Right lobe of liver (tissue), 6 donors: ENCODE measurements around the gene RUSC2. TPM values are rescaled to one million over a fixed set of nuclear protein-coding genes. Genes with fewer than 3 reads are reported as not detected.
A peak's percentile ranks its signal among the peaks of the same experiment; 100 is the strongest.
"Not testable (repeated sequence)": the region's sequence is repeated elsewhere in the genome, so short reads cannot be mapped to it uniquely, and the experiment has no call there.

ENCODE experiments used
- ATAC-seq, 4 donors: fragments of 200-7000 bp; cut with Tn5 transposase; one replicate each; pipeline ENCODE4 v1.9.1; 2020; ENCODE audit warnings: mild to moderate bottlenecking in 4 of 4, moderate library complexity in 4 of 4
- DNase-seq, 3 donors: peaks; one replicate each; pipeline ENCODE4 v3.0.0-alpha.2; 2020
- H3K27ac ChIP-seq, 3 donors: fragments of 200-600 bp; one replicate each; pipeline ENCODE4 v1.8.0; 2022
- H3K27me3 ChIP-seq, 2 donors: fragments of 200-600 bp; one replicate each; pipeline ENCODE4 v1.8.0; 2022
- H3K36me3 ChIP-seq, 4 donors: fragments of 200-600 bp; sonication (generic) in 1 of 4; one replicate each; pipeline versions ENCODE4 v1.5.1 to v1.8.0; 2017 to 2022; ENCODE audit warnings: control low read depth in 1 of 4
- H3K4me1 ChIP-seq, 4 donors: fragments of 200-600 bp; sonication (generic) in 1 of 4; one replicate each; pipeline versions ENCODE4 v1.5.1 to v1.8.0; 2017 to 2022; ENCODE audit warnings: control low read depth in 1 of 4
- H3K4me3 ChIP-seq, 3 donors: fragments of 200-600 bp; one replicate each; pipeline ENCODE4 v1.8.0; 2022
- H3K9me3 ChIP-seq, 4 donors: fragments of 200-600 bp; sonication (generic) in 1 of 4; one replicate each; pipeline versions ENCODE4 v1.5.1 to v1.8.0; 2017 to 2022; ENCODE audit warnings: control low read depth in 1 of 4
- CTCF ChIP-seq, 4 donors: fragments of 200-600 bp in 3 of 4; fragments of 450-650 bp in 1 of 4; IDR thresholded peaks; one replicate each; pipeline versions ENCODE4 v1.5.1 to v1.8.0; 2016 to 2022; ENCODE audit warnings: antibody characterized with exemption in 4 of 4, mild to moderate bottlenecking in 2 of 4
- POLR2A ChIP-seq: fragments of 450-650 bp; IDR thresholded peaks from one replicate; pipeline ENCODE4 v1.6.1; 2017; ENCODE audit warnings: antibody characterized with exemption, mild to moderate bottlenecking
- WGBS: methylation state at CpG from one replicate; pipeline ENCODE4 v1.1.6; 2018; ENCODE audit warnings: low coverage, low lambda C conversion rate; ENCODE audit not compliant: insufficient coverage; ENCODE audit errors: missing lambda C conversion rate; 5-methylcytosine and 5-hydroxymethylcytosine counted together
- intact Hi-C, 2 donors: fragments of 100-400 bp; cut with DNase I; formaldehyde crosslinking; loops; one replicate each; pipeline versions ENCODE4 v1.11.2 to v1.14.1; 2022
- total RNA-seq, 6 experiments: library from RNA; depleted of rRNA in 2 of 6; stranded (reverse); fragments of >200 nt in 2 of 6; fragmentation: NEBNext Ultra II Directional in 3 of 6; extraction: Animal tissue kit (Norgen Biotek cat#: 25700) in 3 of 6; gene quantifications; one replicate each; pipeline versions ENCODE4 v1.1.0 to v1.2.4, GENCODE V29; 2016 to 2023
- donor health status: DM: no; HTN: yes; CAD: no.
- donor health status: DM: no; HTN: no; CAD: no.
- donor health status: DM: no; HTN: no; CAD: no.
- donor health status: DM: no; HTN: yes; CAD: no.
- donor health status: DM: no; HTN: yes; CAD: no.

The RUSC2 gene
- total RNA-seq, 6 experiments from 2014 or later = 6.0 to 12.9 (median 9.1) TPM

DNA sequence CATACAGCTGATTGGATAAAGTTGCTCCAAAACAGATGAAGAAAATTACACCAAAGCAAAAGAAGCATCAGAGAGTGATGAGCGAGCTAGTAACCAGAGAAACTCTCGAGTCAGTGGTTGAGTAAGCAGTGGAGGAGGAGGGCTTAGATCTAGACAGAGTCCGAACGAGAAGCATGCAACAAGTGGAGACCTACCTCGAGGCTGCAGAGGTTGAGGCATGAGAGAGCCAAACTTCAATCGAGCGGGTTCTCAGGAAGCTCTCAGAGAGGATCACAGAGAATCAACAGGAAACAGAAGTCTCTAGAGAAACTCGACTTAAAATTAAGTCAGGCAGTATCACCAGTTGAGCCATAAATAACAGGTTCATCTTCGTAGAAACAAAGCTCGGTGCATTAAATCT is 6.1 kb downstream of the RUSC2 start:
- no peak for DNase-seq
- H3K9me3 ChIP-seq = no peaks in the 10 kb centered on the region
- intact Hi-C loops = no loop called here
- peaks cover 0 to 17% (median 8%) of the 10 kb centered on the region in 4 donors for H3K4me1 ChIP-seq
- no peak for ATAC-seq
- 71% methylated on average over 10 of the region's 10 CpGs for WGBS
- no peak overlapping the region for H3K27ac ChIP-seq
- no peaks in the 10 kb centered on the region for H3K27me3 ChIP-seq
- TF ChIP-seq CTCF (IDR thresholded peaks at IDR 0.05) = no peak
- no peak for TF ChIP-seq POLR2A
- H3K4me3 ChIP-seq = no peak overlapping the region
- H3K36me3 ChIP-seq = no peaks in the 10 kb centered on the region

GRCh38 chr9:35498245-35498644 is 8.3 kb downstream of the RUSC2 start:
- ATAC-seq = not testable (repeated sequence)
- WGBS = 86% methylated on average over 10 of the region's 10 CpGs
- peak overlapping the region in 1 of 3 donors; percentile 66 for H3K27ac ChIP-seq

DNA sequence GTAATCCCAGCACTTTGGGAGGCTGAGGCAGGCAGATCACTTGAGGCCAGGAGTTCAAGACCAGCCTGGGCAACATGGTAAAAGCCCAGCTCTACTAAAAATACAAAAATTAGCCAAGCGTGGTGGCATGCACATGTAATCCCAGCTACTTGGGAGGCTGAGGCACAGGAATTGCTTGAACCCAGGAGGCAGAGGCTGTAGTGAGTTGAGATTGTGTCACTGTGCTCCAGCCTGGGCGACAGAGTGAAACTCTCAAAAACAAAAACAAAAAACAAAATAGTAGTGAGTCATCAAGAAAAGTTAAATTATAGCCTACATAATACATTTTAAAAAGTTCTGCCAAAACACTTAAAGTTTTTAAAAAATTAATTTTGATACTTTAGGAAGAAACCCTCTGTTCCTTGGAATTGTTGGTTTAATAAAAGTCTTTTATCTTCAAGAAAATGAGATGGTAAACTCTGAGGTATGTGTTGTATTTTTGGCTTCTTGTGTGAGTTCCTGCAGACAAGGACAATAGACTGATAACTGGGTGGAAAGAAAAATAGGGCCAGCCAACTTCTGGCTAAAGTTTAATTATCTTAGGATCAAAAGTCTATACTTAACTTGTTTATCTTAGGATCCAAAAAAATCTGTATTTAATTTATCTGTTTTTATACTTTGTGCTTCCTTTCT is 9.3 kb downstream of the RUSC2 start:
- Histone ChIP-seq H3K27me3 (no peaks in the 10 kb centered on the region), H3K36me3 (no peaks in the 10 kb centered on the region), H3K4me3 (no peak overlapping the region), H3K4me1 (peaks cover 0 to 9% (median 5%) of the 10 kb centered on the region in 4 donors), H3K9me3 (no peaks in the 10 kb centered on the region), H3K27ac (peak overlapping the region; percentile 2 to 66 (median 46))
- WGBS = 53% methylated on average over 2 of the region's 2 CpGs
- peak; percentile 82 to 91 (median 86) for ATAC-seq
- no peak for DNase-seq
- TF ChIP-seq POLR2A (no peak), CTCF (IDR thresholded peaks at IDR 0.05) (no peak)
- intact Hi-C loops = no loop called here

More at GRCh38 chr9:35498245-35498644, 8.3 kb downstream of the RUSC2 start:
- H3K9me3 ChIP-seq, DNase-seq, H3K36me3 ChIP-seq, intact Hi-C loops, H3K4me1 ChIP-seq, H3K4me3 ChIP-seq, H3K27me3 ChIP-seq: not testable (repeated sequence)

- TF ChIP-seq CTCF (IDR thresholded peaks at IDR 0.05) = no peak
- TF ChIP-seq POLR2A = no peak
- H3K9me3 ChIP-seq = no peaks in the 10 kb centered on the region
- ATAC-seq (peak; percentile 39 to 62 (median 56)), DNase-seq (no peak)
- peak overlapping the region; percentile 2 to 42 (median 3) for H3K27ac ChIP-seq
- H3K4me3 ChIP-seq = no peak overlapping the region
- intact Hi-C loops = no loop called here
- WGBS = 18% methylated on average over 2 of the region's 2 CpGs
- H3K4me1 ChIP-seq = peaks cover 0 to 9% (median 5%) of the 10 kb centered on the region in 4 donors
- no peaks in the 10 kb centered on the region for H3K27me3 ChIP-seq
- H3K36me3 ChIP-seq = no peaks in the 10 kb centered on the region
Measured at GRCh38 chr9:35499701-35500030, 9.8 kb downstream of the RUSC2 start.

- Histone ChIP-seq H3K27me3 (no peaks in the 10 kb centered on the region), H3K27ac (peak overlapping the region in 2 of 3 donors; percentile 3 to 42), H3K4me3 (no peak overlapping the region), H3K9me3 (no peaks in the 10 kb centered on the region), H3K36me3 (no peaks in the 10 kb centered on the region), H3K4me1 (peaks cover 0 to 9% (median 5%) of the 10 kb centered on the region in 4 donors)
- TF ChIP-seq CTCF (IDR thresholded peaks at IDR 0.05) (no peak), POLR2A (no peak)
- WGBS = 12% methylated on average over 1 of the region's 1 CpG
- intact Hi-C loops = no loop called here
- no peak for ATAC-seq
- DNase-seq = no peak
Measured at GRCh38 chr9:35500130-35500748, 10.3 kb downstream of the RUSC2 start.
